PC-9 (cell line): ENCODE measurements around the gene MBD4. TPM values are rescaled to one million over a fixed set of nuclear protein-coding genes. Genes with fewer than 3 reads are reported as not detected.

Experiments
- BruUV-seq: library from RNA; stranded (reverse); fragments of 400-500 nt; replicated peaks from 2 replicates; lab custom pipeline; 2021; lab: Mats Ljungman, UMichigan
- CTCF ChIA-PET: fragments of 300-600 bp; sonication (Branson Sonifier 250); formaldehyde crosslinking; loops from one replicate; lab custom pipeline; 2022; ENCODE audit warnings: antibody characterized with exemption; lab: Charles Lee
- POLR2A ChIA-PET: fragments of 300-600 bp; sonication (Branson Sonifier 250); formaldehyde crosslinking; loops from one replicate; lab custom pipeline; 2022; ENCODE audit warnings: antibody characterized with exemption; ENCODE audit not compliant: unreplicated experiment; lab: Charles Lee
- DNase-seq, 2 experiments: peaks; one replicate each; pipeline versions ENCODE4 v3.0.0 to v3.0.0-alpha.2; 2015 to 2022; ENCODE audit warnings: mixed read lengths in 1 of 2
- H2AFZ ChIP-seq: fragments of 200-600 bp; sonication (generic); 2 replicates; pipeline ENCODE4 v1.8.1; 2017; ENCODE audit warnings: antibody characterized with exemption
- H3F3A ChIP-seq: fragments of 200-600 bp; sonication (generic); 2 replicates; pipeline ENCODE4 v1.8.1; 2017; ENCODE audit warnings: antibody characterized with exemption, mild to moderate bottlenecking, low read depth; ENCODE audit not compliant: insufficient read depth
- H3K27ac ChIP-seq: fragments of 200-600 bp; sonication (generic); 2 replicates; pipeline ENCODE4 v1.6.1; 2016; ENCODE audit warnings: mixed run types
- H3K27me3 ChIP-seq: fragments of 200-600 bp; sonication (generic); 2 replicates; pipeline ENCODE4 v1.6.1; 2016; ENCODE audit warnings: low read depth, mixed run types; ENCODE audit not compliant: insufficient read depth
- H3K36me3 ChIP-seq: fragments of 200-600 bp; sonication (generic); 2 replicates; pipeline ENCODE4 v1.6.1; 2016; ENCODE audit warnings: low read depth, mixed run types
- H3K4me1 ChIP-seq: fragments of 200-600 bp; sonication (generic); replicated peaks from 2 replicates; pipeline ENCODE4 v1.6.1; 2016; ENCODE audit warnings: mixed run types; ENCODE audit not compliant: insufficient read depth
- H3K4me2 ChIP-seq: fragments of 200-600 bp; sonication (generic); 2 replicates; pipeline ENCODE4 v1.6.1; 2017; ENCODE audit warnings: mixed run types
- H3K4me3 ChIP-seq: fragments of 200-600 bp; sonication (generic); 2 replicates; pipeline ENCODE4 v1.6.1; 2016; ENCODE audit warnings: mixed run types
- H3K79me2 ChIP-seq: fragments of 200-600 bp; sonication (generic); 2 replicates; pipeline ENCODE4 v1.6.1; 2017; ENCODE audit warnings: low read depth, mixed run types
- H3K9me2 ChIP-seq: fragments of 200-600 bp; sonication (generic); 2 replicates; pipeline ENCODE4 v1.8.1; 2017; ENCODE audit warnings: mild to moderate bottlenecking; ENCODE audit not compliant: insufficient read depth
- H3K9me3 ChIP-seq: fragments of 200-600 bp; sonication (generic); 2 replicates; pipeline ENCODE4 v1.8.1; 2016; ENCODE audit warnings: low read depth; ENCODE audit not compliant: insufficient read depth
- H4K20me1 ChIP-seq: fragments of 200-600 bp; sonication (generic); 2 replicates; pipeline ENCODE4 v1.8.1; 2017; ENCODE audit not compliant: insufficient read depth
- EZH2 ChIP-seq: fragments of 200-600 bp; sonication (generic); IDR thresholded peaks from 2 replicates; pipeline ENCODE4 v1.8.0; 2017; ENCODE audit warnings: antibody characterized with exemption, low read depth
- intact Hi-C: fragments of 100-400 bp; cut with micrococcal nuclease; formaldehyde crosslinking; loops from one replicate; pipeline ENCODE4 v1.10.0; 2022; ENCODE audit not compliant: unreplicated experiment
- total RNA-seq: library from RNA; stranded (reverse); gene quantifications from 2 replicates; pipeline ENCODE4 v1.2.3, GENCODE V29; 2021
- TF ChIP-seq, protein P1 (sequence below): fragments of 200-600 bp; sonication (generic); conservative IDR thresholded peaks from 2 replicates; pipeline ENCODE4 v1.6.1; 2017; ENCODE audit warnings: mixed run types, antibody characterized with exemption, mild to moderate bottlenecking, moderate library complexity

MBD4 gene
- total RNA-seq, 1 experiment from 2014 or later: 48.6 TPM

GRCh38 chr3:129425213-129425612 is 14.5 kb downstream of the MBD4 start:
- intact Hi-C loops: no loop called here
- Histone ChIP-seq H3F3A (peaks cover 25% of the 10 kb centered on the region; the same call in 1 of the 2 replicates), H3K9me2 (no peaks in the 10 kb centered on the region), H3K27me3 (no peaks in the 10 kb centered on the region), H3K27ac (no peak overlapping the region), H3K4me1 (peaks cover 12% of the 10 kb centered on the region; the same call in 1 of the 2 replicates), H3K9me3 (no peaks in the 10 kb centered on the region), H2AFZ (no peak overlapping the region), H3K79me2 (no peaks in the 10 kb centered on the region), H3K4me3 (no peak overlapping the region), H4K20me1 (no peaks in the 10 kb centered on the region), H3K36me3 (0 out of 2 replicates have a peak, but pooled peaks cover 3% of the 10 kb centered on the region), H3K4me2 (no peak overlapping the region)
- TF ChIP-seq EZH2: no peak
- TF ChIP-seq, protein P1, sequence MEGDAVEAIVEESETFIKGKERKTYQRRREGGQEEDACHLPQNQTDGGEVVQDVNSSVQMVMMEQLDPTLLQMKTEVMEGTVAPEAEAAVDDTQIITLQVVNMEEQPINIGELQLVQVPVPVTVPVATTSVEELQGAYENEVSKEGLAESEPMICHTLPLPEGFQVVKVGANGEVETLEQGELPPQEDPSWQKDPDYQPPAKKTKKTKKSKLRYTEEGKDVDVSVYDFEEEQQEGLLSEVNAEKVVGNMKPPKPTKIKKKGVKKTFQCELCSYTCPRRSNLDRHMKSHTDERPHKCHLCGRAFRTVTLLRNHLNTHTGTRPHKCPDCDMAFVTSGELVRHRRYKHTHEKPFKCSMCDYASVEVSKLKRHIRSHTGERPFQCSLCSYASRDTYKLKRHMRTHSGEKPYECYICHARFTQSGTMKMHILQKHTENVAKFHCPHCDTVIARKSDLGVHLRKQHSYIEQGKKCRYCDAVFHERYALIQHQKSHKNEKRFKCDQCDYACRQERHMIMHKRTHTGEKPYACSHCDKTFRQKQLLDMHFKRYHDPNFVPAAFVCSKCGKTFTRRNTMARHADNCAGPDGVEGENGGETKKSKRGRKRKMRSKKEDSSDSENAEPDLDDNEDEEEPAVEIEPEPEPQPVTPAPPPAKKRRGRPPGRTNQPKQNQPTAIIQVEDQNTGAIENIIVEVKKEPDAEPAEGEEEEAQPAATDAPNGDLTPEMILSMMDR: no peak
- BruUV-seq: no TSS peak
- DNase-seq: no peak
- CTCF ChIA-PET: interaction anchor here (0.6 kb wide), 1 partner anchor 888 kb away, joined by 6 read pairs; no protein-coding TSS in a partner anchor
- POLR2A ChIA-PET: no interaction called here

DNA sequence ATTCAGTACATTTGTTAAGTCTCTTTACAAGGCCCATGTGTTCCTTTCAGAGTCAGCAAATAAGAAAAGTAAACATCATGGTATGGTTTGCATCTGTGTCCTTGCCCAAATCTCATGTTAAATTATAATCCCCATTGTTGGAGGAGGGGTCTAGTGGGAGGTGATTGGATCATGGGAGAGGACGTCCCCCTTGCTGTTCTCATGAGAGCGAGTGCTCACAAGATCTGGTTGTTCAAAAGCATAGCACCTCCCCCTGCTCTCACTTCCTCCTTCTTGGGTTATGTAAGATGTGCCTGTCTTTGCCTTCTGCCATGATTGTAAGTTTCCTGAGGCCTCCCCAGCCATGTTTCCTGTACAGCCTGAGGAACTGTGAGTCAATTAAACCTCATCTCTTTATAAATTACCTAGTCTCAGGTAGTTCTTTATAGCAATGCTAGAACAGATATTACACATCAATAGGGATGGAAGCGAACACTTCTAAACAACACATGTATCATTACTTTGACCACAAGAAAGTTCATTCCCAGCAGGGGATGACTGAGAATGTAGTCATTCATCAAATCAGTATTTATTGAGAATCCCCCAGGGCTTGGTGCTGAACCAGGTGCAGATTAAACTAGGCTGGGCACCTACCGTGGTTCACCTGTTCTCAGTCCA is 15.4 kb downstream of the MBD4 start:
- Histone ChIP-seq H3K9me3 (no peaks in the 10 kb centered on the region), H3K9me2 (no peaks in the 10 kb centered on the region), H3K4me3 (no peak overlapping the region), H2AFZ (no peak overlapping the region), H3K36me3 (no peaks in the 10 kb centered on the region), H3K4me2 (no peak overlapping the region), H3K79me2 (no peaks in the 10 kb centered on the region), H4K20me1 (no peaks in the 10 kb centered on the region), H3K27ac (no peak overlapping the region), H3K27me3 (no peaks in the 10 kb centered on the region), H3F3A (peaks cover 17% of the 10 kb centered on the region; the same call in 1 of the 2 replicates), H3K4me1 (peaks cover 12% of the 10 kb centered on the region; the same call in 1 of the 2 replicates)
- no peak for DNase-seq
- ChIA-PET CTCF (no interaction called here), POLR2A (no interaction called here)
- TF ChIP-seq EZH2: no peak
- TF ChIP-seq, protein P1: no peak
- intact Hi-C loops: no loop called here
- BruUV-seq: no TSS peak

DNA sequence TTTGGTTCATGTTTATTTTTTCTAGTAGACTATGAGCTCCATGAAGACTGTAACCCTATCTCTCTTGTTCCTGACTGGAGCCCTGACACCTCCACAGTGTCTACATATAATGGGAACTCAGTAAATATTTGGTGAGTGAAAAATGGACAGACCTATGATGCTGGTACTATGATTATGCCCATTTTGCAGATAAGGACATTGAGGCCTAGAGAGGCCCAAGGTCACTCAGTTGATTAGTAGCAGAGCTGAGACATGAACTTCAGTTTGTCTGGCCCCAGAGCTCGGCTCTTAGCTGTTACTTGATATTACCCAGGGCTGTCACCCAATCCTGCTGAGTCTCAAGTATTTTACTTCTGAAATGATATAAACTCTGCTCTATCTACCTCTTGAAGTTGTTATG is 16.9 kb downstream of the MBD4 start:
- BruUV-seq: no TSS peak
- H3K79me2 ChIP-seq: no peaks in the 10 kb centered on the region
- H3K4me1 ChIP-seq: peaks cover 8% of the 10 kb centered on the region; the same call in 1 of the 2 replicates
- no peaks in the 10 kb centered on the region for H3K27me3 ChIP-seq
- no peak overlapping the region for H3K4me2 ChIP-seq
- H3K36me3 ChIP-seq: no peaks in the 10 kb centered on the region
- H3K4me3 ChIP-seq: no peak overlapping the region
- CTCF ChIA-PET: interaction anchor here (0.6 to 0.9 kb wide), 2 partner anchors 27 to 205 kb away, joined by 3 to 9 read pairs; no protein-coding TSS in a partner anchor
- no peaks in the 10 kb centered on the region for H4K20me1 ChIP-seq
- POLR2A ChIA-PET: interaction anchor here (0.5 to 0.6 kb wide), 2 partner anchors 46 to 471 kb away, joined by 4 to 6 read pairs; no protein-coding TSS in a partner anchor
- H3K9me2 ChIP-seq: no peaks in the 10 kb centered on the region
- no peak overlapping the region for H2AFZ ChIP-seq
- no peak overlapping the region for H3K27ac ChIP-seq
- TF ChIP-seq, protein P1: no peak
- no peak for TF ChIP-seq EZH2
- intact Hi-C loops: no loop called here
- no peak for DNase-seq
- no peaks in the 10 kb centered on the region for H3K9me3 ChIP-seq
- H3F3A ChIP-seq: peaks cover 11% of the 10 kb centered on the region; the same call in 1 of the 2 replicates
